GM21381 (cell line): ENCODE data around the gene CATSPER2.
A peak's percentile ranks its signal among the peaks of the same experiment; 100 is the strongest.
"Not testable (repeated sequence)": the region's sequence is repeated elsewhere in the genome, so short reads cannot be mapped to it uniquely, and the experiment has no call there.

ENCODE experiments used
- ATAC-seq: cut with Tn5 transposase; IDR thresholded peaks from one replicate; pipeline ENCODE4 v1.9.1; 2021; ENCODE audit warnings: mild to moderate bottlenecking, moderate library complexity; ENCODE audit not compliant: unreplicated experiment

The CATSPER2 gene

DNA sequence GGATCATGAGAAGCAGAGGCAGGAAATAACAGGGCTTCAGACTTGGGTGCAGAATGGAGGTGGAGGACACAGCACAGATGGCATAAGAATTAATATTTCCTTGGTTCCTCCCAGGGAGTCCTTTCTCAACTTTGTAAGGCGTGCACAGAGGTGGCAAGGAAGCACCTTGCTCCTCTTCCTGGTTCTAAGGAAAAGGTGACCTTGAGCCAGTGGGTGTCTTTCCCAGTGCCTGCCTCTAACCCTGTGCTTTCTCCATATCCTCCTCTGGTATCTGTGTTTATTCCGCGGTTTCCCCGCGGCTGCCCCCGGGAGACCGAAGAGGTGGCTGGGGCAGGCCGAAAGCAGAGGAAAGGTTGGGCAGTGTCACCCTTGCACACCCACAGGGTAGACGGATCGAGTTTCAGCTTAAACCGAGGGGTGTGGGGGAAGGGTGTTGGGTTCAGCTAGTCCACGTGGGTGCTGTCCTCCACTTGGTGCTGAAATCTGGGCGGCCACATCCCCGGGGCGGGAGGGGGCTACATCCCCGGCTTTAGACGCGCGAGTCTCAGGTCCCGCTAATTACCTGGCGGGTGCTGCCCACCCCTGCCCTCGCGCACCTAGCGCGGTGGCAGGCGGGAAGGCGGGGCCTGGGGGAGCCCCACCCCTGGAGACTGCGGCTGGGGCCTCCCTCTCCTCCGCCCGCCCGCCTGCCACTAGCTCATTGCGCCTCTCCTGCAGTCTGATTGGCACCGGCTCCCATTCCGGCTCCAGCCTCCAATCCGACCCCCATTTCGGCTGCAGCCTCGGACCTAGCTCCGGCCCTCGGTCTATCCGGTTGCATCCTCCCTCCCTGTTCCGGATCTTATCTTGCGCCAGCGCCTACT lies 55.1 kb downstream of the CATSPER2 start, which contains the start of gene CKMT1B:
CKMT1B (plus strand) TSS at position 700 of the 863 bp plus-strand sequence. CDS start 192 bp downstream, outside the sequence.
- ATAC-seq, result not testable (repeated sequence)

DNA sequence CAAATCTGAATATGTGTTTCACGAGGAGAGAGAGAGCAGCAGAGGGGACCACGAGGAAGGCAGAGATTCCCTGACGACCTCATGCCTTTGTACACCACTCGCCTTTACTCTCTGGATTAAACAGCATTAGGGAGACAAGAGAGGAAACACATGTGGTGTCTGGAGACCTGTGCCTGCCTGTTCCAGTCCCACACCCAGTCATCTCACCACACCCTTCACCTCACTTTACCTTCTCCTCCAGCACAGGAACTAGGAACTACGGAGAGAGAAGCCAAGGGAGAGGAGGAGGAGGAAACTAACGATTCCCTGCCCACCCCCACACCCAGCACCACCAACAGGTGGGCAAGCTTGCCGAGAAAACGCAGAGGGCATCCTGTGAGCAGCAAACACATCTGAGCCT lies 55.8 kb downstream of the CATSPER2 start:
- not testable (repeated sequence) for ATAC-seq

DNA sequence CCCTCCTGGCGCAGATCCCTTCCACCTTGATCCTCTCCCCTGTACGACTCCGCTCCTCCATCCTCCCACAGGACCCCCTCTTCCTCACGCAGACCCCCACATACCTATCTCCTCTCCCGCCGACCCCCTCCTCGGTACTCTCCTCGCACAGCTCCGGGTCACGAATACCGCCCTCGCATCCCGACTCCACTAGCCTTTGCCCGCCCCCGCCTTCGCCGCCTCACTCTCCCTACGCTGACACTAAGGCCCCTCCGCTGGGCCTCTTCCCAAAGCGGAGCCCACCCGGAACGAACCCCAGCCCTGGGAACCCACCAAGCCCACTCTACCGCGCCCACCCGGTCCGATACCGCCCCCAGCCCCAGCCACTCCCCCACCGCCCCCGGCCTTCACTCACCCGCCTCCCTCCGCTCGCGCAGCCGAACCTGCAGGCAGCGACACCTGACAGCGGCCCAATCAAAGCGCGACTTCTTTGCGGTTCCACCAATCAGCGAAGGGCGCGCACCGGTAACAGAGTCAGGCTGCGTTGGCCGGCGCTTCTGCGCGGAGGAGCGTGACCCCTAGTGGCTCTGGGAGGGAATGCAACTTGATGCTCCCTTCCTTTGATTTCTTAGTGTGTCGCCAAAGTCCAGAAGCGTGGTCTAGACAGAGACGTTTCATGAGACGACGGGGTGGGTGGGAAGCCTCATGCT lies 58.7 kb downstream of the CATSPER2 start, which contains the start of gene PPIP5K1:
PPIP5K1 (minus strand) TSS at position 431 of the 689 bp plus-strand sequence. CDS start 5,704 bp downstream, outside the sequence.
- ATAC-seq, result peak; percentile 91
